ENCODE measurements around the gene KIAA1958.

Gene KIAA1958

DNA sequence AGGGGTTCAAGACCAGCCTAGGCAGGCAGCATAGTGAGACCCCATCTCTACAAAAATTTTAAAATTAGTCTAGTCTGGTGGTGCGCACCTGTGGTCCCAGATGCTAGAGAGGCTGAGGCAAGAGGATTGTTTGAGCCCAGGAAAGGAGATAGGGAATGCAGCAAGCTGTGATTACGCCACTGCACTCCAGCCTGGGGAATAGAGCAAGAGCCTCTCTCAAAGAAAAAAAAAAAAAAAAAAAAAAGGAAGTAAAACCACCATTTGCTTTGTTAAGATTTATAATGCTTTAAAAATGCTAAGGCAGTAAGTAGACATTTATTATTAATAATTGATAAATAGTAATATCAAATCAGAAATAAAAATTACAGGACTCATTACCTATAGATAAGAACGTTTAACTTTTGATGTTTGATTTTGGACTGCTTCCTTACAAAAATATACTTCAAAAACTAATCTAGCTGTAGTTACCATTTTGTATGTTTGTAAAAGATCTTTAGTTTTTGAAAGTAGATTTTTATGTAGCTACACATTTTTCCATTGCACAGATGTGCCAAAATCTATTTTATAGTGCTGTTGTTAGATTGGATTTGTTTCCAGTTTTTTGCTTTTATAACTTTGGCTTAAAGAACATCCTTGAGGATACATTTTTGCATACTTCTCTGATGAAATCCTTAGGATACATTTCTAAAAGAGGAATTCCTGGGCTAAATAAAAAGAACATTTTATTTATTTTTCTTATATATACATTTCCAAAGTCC is 144.9 kb downstream of the KIAA1958 start:
- no peak overlapping the region for H3K27ac ChIP-seq
- no peak for TF ChIP-seq ZFX (IDR thresholded peaks at IDR 0.05)
- TF ChIP-seq, protein P1, sequence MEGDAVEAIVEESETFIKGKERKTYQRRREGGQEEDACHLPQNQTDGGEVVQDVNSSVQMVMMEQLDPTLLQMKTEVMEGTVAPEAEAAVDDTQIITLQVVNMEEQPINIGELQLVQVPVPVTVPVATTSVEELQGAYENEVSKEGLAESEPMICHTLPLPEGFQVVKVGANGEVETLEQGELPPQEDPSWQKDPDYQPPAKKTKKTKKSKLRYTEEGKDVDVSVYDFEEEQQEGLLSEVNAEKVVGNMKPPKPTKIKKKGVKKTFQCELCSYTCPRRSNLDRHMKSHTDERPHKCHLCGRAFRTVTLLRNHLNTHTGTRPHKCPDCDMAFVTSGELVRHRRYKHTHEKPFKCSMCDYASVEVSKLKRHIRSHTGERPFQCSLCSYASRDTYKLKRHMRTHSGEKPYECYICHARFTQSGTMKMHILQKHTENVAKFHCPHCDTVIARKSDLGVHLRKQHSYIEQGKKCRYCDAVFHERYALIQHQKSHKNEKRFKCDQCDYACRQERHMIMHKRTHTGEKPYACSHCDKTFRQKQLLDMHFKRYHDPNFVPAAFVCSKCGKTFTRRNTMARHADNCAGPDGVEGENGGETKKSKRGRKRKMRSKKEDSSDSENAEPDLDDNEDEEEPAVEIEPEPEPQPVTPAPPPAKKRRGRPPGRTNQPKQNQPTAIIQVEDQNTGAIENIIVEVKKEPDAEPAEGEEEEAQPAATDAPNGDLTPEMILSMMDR (conservative IDR thresholded peaks at IDR 0.05): no peak

DNA sequence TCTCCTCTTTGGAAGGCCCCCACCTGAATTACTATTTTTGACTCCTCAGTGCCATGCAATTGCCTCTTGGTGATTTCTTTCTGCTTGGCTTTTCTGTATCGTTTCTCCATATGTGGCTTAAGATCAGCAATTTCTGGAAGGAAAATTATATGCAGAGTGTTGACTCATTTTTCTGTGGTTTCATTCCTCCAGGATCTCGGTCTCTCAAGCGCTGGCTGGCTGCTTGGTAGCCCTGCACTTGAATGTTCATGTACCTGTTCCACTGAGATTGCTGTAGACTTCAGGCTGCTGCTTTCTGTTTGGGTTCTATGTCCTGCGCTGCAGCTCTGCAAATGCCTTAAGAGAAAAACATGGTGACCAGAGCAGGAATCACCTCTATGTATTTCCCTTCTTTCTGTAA is 153.7 kb downstream of the KIAA1958 start:
- TF ChIP-seq, protein P1 (conservative IDR thresholded peaks at IDR 0.05): no peak
- TF ChIP-seq ZFX (IDR thresholded peaks at IDR 0.05): no peak
- no peak overlapping the region for H3K27ac ChIP-seq

DNA sequence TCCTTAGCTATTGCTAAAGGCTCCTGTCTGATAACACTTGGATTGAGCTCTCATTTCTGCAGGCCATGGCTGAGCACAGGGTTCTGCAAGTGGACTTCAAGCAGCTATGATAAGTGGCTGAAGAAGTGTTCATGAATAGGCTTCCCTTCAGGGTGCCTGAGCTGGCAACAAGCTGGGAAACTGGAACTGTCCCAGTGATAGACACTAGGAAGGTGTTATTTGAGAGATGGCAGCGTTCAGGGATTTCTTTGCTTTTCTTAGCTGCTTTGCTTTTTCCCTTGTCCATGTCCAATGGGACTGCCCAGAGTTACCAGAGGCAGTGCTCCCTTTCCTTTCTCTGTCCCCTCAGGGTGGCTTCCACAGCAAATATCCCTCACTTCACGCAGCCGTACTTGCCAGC is 155.5 kb downstream of the KIAA1958 start:
- no peak overlapping the region for H3K27ac ChIP-seq
- TF ChIP-seq ZFX (IDR thresholded peaks at IDR 0.05): no peak
- TF ChIP-seq, protein P1 (conservative IDR thresholded peaks at IDR 0.05): no peak

DNA sequence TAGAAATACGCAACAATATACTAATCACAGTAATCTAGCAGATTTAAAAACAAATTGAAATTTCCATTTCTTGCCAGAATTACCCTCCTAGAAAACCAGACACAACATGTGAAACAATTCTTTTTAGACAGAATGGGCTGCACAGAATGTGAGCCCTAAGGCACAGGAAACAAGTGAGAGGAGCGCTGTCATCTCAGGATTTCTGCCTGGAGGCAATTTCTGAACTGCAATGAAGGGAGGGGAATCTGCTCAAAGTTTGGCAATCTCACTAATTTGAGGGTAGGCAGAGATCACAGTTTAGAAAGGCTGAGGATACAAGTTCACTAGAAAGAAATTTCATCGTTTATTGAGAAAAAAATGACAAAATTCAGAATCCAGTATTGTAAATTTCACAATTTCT is 161.0 kb downstream of the KIAA1958 start:
- H3K27ac ChIP-seq: no peak overlapping the region
- TF ChIP-seq, protein P1 (conservative IDR thresholded peaks at IDR 0.05): no peak
- no peak for TF ChIP-seq ZFX (IDR thresholded peaks at IDR 0.05)

DNA sequence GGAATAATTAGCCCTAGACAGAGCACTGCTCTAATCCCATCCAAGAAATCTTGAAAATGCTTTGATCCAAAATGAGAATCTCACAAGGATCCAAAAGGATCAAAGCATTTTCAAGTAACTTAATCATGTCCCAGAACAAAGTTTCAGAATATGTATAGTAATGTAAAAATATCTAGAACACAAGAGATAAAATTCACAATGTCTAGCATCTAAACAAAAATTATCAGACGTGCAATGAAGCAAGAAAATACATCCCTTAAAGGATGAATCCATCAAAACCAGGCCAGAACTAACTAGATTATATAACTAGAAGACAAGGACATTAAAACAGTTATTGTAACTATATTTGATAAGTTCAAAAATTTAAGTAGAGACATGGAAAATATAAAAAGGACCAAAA is 162.0 kb downstream of the KIAA1958 start:
- no peak for TF ChIP-seq ZFX (IDR thresholded peaks at IDR 0.05)
- TF ChIP-seq, protein P1 (conservative IDR thresholded peaks at IDR 0.05): no peak
- H3K27ac ChIP-seq: no peak overlapping the region

DNA sequence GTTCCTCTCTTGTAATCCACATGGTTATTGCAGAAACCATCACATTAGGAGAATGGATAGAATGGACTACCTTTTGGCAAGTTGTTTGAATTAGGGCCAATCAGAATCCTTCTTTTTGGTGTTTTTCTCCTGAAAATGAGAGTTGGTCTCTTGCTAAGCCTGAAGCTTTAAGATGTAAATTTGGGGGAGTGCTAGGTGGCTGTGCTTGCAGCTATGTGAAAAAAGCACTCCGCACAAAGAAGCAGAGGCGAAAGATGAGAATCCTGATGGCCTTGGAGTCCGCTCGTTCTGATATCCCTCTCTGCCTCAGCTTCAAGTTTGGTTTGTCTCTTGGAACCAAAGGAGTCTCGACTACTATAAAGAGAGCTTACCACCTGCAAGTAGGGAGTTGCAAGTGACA is 167.7 kb downstream of the KIAA1958 start:
- TF ChIP-seq, protein P1 (conservative IDR thresholded peaks at IDR 0.05): no peak
- no peak for TF ChIP-seq ZFX (IDR thresholded peaks at IDR 0.05)
- no peak overlapping the region for H3K27ac ChIP-seq

DNA sequence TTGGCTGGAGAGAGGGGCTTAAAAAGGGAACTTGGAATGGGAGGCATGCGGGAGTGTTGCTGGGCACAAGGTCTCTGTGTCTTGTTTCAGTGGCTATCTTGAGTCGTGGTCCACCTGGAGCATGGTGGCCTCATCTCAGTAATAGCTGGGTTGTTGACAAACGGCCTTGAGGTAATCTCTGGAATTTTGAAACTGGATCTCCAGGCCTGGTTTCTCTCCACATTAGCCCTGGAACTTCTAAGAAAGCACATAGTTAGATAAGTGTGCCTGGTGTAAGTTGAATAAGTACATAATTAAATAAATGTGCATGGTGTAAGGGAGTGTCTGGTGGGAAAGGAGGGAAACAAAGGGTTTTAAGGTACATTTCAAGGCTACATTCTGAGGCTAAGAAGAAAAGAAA is 169.0 kb downstream of the KIAA1958 start:
- H3K27ac ChIP-seq: no peak overlapping the region
- TF ChIP-seq ZFX (IDR thresholded peaks at IDR 0.05): no peak
- TF ChIP-seq, protein P1 (conservative IDR thresholded peaks at IDR 0.05): no peak

Measured in C4-2B (cell line).